Osteoblast (primary cell): ENCODE measurements around the gene RALGPS1. TPM values are rescaled to one million over a fixed set of nuclear protein-coding genes. Genes with fewer than 3 reads are reported as not detected.

ENCODE experiments used
- DNase-seq: peaks from one replicate; pipeline ENCODE4 v3.0.0; 2011; ENCODE audit warnings: low spot score, mixed read lengths; ENCODE audit not compliant: insufficient read length; ENCODE audit errors: missing footprints
- H2AFZ ChIP-seq: 2 replicates; pipeline ENCODE4 v1.6.0; 2011; ENCODE audit warnings: mild to moderate bottlenecking, low read length
- H3K27ac ChIP-seq: 2 replicates; pipeline ENCODE4 v1.5.1; 2011; ENCODE audit warnings: mild to moderate bottlenecking, low read depth, low read length, moderate library complexity
- H3K27me3 ChIP-seq: 2 replicates; pipeline ENCODE4 v1.6.0; 2012; ENCODE audit warnings: mild to moderate bottlenecking, control low read depth, inconsistent platforms, low read length, moderate library complexity; ENCODE audit not compliant: insufficient read depth
- H3K36me3 ChIP-seq: 2 replicates; pipeline ENCODE4 v1.5.1; 2011; ENCODE audit warnings: mild to moderate bottlenecking, low read length, control low read depth, moderate library complexity; ENCODE audit not compliant: insufficient read depth
- H3K4me1 ChIP-seq: 2 replicates; pipeline ENCODE4 v1.5.1; 2011; ENCODE audit warnings: mild to moderate bottlenecking, low read length, control low read depth, moderate library complexity; ENCODE audit not compliant: insufficient read depth
- H3K4me2 ChIP-seq: 2 replicates; pipeline ENCODE4 v1.6.0; 2011; ENCODE audit warnings: mild to moderate bottlenecking, low read length; ENCODE audit not compliant: insufficient read depth
- H3K4me3 ChIP-seq: fragments of 200-600 bp; sonication (generic); 3 replicates; pipeline ENCODE4 v1.5.1; 2012; ENCODE audit warnings: mild to moderate bottlenecking, low read length, inconsistent platforms; ENCODE audit not compliant: insufficient read depth
- H3K79me2 ChIP-seq: 2 replicates; pipeline ENCODE4 v1.6.0; 2012; ENCODE audit warnings: mild to moderate bottlenecking, low read length, control low read depth, inconsistent platforms; ENCODE audit not compliant: insufficient read depth
- H3K9me3 ChIP-seq: 2 replicates; pipeline ENCODE4 v1.5.1; 2011; ENCODE audit warnings: low read depth, low read length, control low read depth
- H4K20me1 ChIP-seq: 2 replicates; pipeline ENCODE4 v1.6.0; 2012; ENCODE audit warnings: mild to moderate bottlenecking, low read length, control low read depth; ENCODE audit not compliant: insufficient read depth
- total RNA-seq: library from RNA; depleted of rRNA; stranded (reverse); fragments of >200 nt; gene quantifications from 2 replicates; pipeline ENCODE4 v1.2.3, GENCODE V29; 2012
- TF ChIP-seq, protein P1 (sequence below): IDR thresholded peaks from 2 replicates; pipeline ENCODE4 v1.5.1; 2011; ENCODE audit warnings: mild to moderate bottlenecking, low read depth, low read length, moderate library complexity; ENCODE audit errors: extremely low read depth

RALGPS1 gene
- total RNA-seq, 1 donor, result 5.1 TPM

DNA sequence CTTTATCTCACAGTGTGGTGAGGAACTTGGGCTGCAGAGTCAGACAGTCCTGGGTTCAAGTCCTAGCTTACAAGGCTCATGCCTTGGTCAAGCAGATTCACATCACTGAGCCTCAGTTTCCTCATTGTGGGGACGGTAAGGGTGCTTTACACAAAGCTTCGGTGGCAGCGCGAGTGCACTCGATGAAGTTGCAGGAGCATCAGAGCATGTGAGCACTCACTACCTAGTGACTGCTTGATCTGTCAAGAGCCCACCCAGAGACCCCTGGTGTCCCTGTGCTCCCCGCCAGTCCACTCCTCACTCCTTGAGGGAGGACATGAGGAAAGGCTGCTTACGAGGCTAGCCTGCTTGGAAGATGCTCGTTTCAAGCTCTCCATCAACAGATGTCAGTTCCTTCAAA lies 293.8 kb downstream of the RALGPS1 start:
- no peaks in the 10 kb centered on the region for H3K9me3 ChIP-seq
- no peak overlapping the region for H2AFZ ChIP-seq
- DNase-seq, result no peak
- no peak overlapping the region for H3K4me3 ChIP-seq
- no peak overlapping the region for H3K4me2 ChIP-seq
- H3K36me3 ChIP-seq, result no peaks in the 10 kb centered on the region
- TF ChIP-seq, protein P1, sequence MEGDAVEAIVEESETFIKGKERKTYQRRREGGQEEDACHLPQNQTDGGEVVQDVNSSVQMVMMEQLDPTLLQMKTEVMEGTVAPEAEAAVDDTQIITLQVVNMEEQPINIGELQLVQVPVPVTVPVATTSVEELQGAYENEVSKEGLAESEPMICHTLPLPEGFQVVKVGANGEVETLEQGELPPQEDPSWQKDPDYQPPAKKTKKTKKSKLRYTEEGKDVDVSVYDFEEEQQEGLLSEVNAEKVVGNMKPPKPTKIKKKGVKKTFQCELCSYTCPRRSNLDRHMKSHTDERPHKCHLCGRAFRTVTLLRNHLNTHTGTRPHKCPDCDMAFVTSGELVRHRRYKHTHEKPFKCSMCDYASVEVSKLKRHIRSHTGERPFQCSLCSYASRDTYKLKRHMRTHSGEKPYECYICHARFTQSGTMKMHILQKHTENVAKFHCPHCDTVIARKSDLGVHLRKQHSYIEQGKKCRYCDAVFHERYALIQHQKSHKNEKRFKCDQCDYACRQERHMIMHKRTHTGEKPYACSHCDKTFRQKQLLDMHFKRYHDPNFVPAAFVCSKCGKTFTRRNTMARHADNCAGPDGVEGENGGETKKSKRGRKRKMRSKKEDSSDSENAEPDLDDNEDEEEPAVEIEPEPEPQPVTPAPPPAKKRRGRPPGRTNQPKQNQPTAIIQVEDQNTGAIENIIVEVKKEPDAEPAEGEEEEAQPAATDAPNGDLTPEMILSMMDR, result no peak
- peaks cover 12% of the 10 kb centered on the region for H3K27me3 ChIP-seq
- no peaks in the 10 kb centered on the region for H3K79me2 ChIP-seq
- H3K27ac ChIP-seq, result no peak overlapping the region
- H4K20me1 ChIP-seq, result peaks cover 2% of the 10 kb centered on the region
- H3K4me1 ChIP-seq, result no peaks in the 10 kb centered on the region

DNA sequence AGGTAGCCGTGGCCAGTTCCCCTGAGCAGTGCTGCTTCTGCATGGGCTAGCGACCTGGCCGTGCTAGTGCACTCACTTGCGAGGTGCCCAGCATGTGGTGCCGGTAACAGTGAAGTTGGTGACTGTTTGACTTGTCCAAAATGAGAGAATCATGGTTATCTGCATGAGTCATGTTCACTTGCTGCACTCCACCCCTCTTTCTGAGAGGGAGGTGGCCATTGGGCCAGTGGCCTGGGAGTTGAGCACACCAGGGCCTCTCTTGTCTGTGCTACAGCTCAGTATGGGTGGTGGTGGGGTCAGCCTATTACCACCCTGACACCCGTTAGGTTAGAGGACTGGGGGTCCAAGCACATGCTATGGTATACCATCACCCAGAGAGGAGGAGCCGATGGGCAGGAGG lies 294.6 kb downstream of the RALGPS1 start:
- Histone ChIP-seq H3K9me3 (no peaks in the 10 kb centered on the region), H3K4me3 (no peak overlapping the region), H3K4me1 (no peaks in the 10 kb centered on the region), H4K20me1 (peaks cover 2% of the 10 kb centered on the region), H3K27ac (no peak overlapping the region), H2AFZ (no peak overlapping the region), H3K36me3 (no peaks in the 10 kb centered on the region), H3K4me2 (no peak overlapping the region), H3K27me3 (peaks cover 18% of the 10 kb centered on the region), H3K79me2 (no peaks in the 10 kb centered on the region)
- TF ChIP-seq, protein P1, result no peak
- DNase-seq, result no peak

DNA sequence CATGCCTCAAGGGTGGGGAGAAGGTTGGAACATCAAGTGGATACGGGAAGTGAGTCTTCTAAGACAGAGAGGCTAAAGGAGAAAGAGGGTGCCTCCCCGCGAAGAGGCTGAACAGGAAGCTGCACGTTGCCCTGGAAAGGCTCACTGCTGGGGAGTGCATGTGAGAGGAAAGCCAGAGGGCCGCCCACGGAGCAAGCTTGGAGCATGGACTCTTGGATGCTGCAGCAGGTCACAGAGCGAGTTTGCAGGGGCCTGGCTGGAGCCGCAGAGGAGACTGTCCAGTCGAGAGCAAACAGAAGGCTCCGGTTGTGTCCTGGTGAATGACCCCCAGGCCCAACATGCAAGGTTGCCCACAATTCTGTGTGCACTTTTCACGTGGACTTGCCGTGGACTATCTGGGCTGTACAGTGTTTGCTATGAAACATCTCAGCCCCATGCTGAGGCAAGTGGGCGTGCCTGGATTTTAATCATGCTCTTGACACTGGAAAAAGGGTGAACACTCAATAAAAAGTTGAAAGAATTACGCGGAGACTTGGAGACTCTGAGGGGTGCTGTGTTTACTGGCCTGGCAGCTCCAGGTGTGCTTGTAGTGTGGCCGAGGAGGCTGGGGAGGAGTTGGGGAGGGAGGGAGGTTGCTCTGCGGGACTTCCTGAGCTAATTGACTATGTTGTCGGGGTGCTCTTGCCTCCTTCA lies 295.5 kb downstream of the RALGPS1 start:
- Histone ChIP-seq H3K4me1 (peaks cover 8% of the 10 kb centered on the region), H3K4me3 (no peak overlapping the region), H4K20me1 (no peaks in the 10 kb centered on the region), H3K27me3 (peaks cover 14% of the 10 kb centered on the region), H3K27ac (no peak overlapping the region), H3K36me3 (no peaks in the 10 kb centered on the region), H3K4me2 (no peak overlapping the region), H3K9me3 (no peaks in the 10 kb centered on the region), H3K79me2 (no peaks in the 10 kb centered on the region), H2AFZ (no peak overlapping the region)
- TF ChIP-seq, protein P1, result no peak
- no peak for DNase-seq

DNA sequence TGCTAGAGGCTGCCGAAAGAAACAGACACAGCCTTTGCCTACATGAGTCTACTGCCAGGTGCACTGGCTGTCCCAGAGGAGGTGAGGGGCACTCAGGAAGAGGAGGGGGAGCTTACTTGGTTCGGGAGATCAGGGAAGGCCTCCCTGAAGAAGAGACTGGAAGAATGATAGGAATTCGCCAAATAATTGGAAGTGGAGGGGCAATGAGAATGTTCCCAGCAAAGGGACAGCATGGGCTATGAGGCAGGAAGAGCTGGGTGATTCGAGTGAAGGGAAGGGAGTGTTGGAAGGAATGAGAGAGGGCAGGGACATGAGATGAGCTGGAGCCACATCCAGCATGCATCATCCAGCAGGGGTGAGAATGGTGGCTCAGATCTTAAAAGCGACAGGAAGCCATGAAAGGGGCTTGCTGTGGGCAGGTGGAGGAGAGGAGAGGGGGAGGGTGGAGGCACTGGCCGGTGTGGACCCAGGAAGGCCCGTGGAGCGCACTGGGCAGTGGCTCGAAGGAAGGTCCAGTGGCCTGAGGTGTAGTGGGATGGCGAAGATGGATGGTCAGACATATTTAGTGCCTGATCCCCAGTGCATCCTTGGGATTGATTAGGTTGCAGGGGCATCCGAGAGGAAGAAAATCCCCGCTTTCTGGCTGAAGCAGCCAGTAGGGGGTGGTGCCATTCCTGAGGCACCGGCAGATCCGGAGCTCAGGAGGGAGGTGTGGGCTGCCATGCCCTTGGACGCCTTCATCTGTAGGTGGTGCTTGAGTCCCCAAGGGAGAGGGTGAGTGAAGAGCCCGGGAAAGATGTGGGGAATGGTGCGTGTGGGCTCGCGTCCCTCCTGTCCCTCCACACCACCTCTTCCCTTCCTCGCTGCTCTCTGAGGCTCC lies 296.5 kb downstream of the RALGPS1 start:
- Histone ChIP-seq H3K4me2 (no peak overlapping the region), H3K79me2 (no peaks in the 10 kb centered on the region), H3K4me3 (no peak overlapping the region), H3K4me1 (peaks cover 11% of the 10 kb centered on the region), H3K9me3 (no peaks in the 10 kb centered on the region), H3K27me3 (peaks cover 19% of the 10 kb centered on the region), H4K20me1 (no peaks in the 10 kb centered on the region), H2AFZ (no peak overlapping the region), H3K27ac (no peak overlapping the region), H3K36me3 (no peaks in the 10 kb centered on the region)
- TF ChIP-seq, protein P1, result no peak
- DNase-seq, result no peak
